NCI-H2107 (cell line): Measurements from ENCODE around the gene CHD6.

Experiments used
- DNase-seq: peaks from one replicate; lab custom pipeline; 2025; lab: John Stamatoyannopoulos, UW

Gene CHD6

GRCh38 chr20:41617902-41618806 is at the start of gene CHD6:
CHD6 (minus strand) TSS chr20:41618377; CDS start chr20:41551337, 67,040 bp downstream.
- peak; percentile 92 for DNase-seq

- DNase-seq: no peak
Measured at GRCh38 chr20:41664584-41664983, 46.4 kb upstream of the CHD6 start.

- DNase-seq: no peak
Measured at GRCh38 chr20:41657655-41658054, 39.5 kb upstream of the CHD6 start.

- DNase-seq: no peak
Measured at GRCh38 chr20:41655962-41656618, 37.9 kb upstream of the CHD6 start.

GRCh38 chr20:41654884-41655283 is 36.7 kb upstream of the CHD6 start:
- DNase-seq: no peak

- DNase-seq: peak; percentile 4
Measured at GRCh38 chr20:41654292-41654691, 36.1 kb upstream of the CHD6 start.

- no peak for DNase-seq
Measured at GRCh38 chr20:41650231-41650948, 32.2 kb upstream of the CHD6 start.

GRCh38 chr20:41649489-41649888 is 31.3 kb upstream of the CHD6 start:
- no peak for DNase-seq

- no peak for DNase-seq
Measured at GRCh38 chr20:41645372-41645771, 27.2 kb upstream of the CHD6 start.

- DNase-seq: peak; percentile 9
Measured at GRCh38 chr20:41643504-41643938, 25.3 kb upstream of the CHD6 start.

- DNase-seq: no peak
Measured at GRCh38 chr20:41639630-41640029, 21.5 kb upstream of the CHD6 start.

GRCh38 chr20:41638456-41638855 is 20.3 kb upstream of the CHD6 start:
- no peak for DNase-seq

- no peak for DNase-seq
Measured at GRCh38 chr20:41635158-41635557, 17.0 kb upstream of the CHD6 start.

GRCh38 chr20:41632896-41633295 is 14.7 kb upstream of the CHD6 start:
- no peak for DNase-seq

GRCh38 chr20:41631826-41632225 is 13.6 kb upstream of the CHD6 start:
- no peak for DNase-seq

GRCh38 chr20:41630846-41631245 is 12.7 kb upstream of the CHD6 start:
- no peak for DNase-seq

- DNase-seq: no peak
Measured at GRCh38 chr20:41627611-41628244, 9.6 kb upstream of the CHD6 start.

GRCh38 chr20:41627001-41627495 is 8.9 kb upstream of the CHD6 start:
- DNase-seq: no peak

GRCh38 chr20:41623625-41624375 is 5.6 kb upstream of the CHD6 start:
- no peak for DNase-seq

- no peak for DNase-seq
Measured at GRCh38 chr20:41622584-41622983, 4.4 kb upstream of the CHD6 start.

GRCh38 chr20:41621971-41622370 is 3.8 kb upstream of the CHD6 start:
- DNase-seq: no peak
